Bronchial epithelial cell (primary cell): ENCODE data around the gene OR13C8. TPM values are rescaled to one million over a fixed set of nuclear protein-coding genes. Genes with fewer than 3 reads are reported as not detected.
"Not testable (repeated sequence)": the region's sequence is repeated elsewhere in the genome, so short reads cannot be mapped to it uniquely, and the experiment has no call there.

Experiments used
- DNase-seq: peaks from one replicate; pipeline ENCODE4 v3.0.0-alpha.2; 2010; ENCODE audit warnings: low read depth
- FAIRE-seq: peaks from 2 replicates; lab custom pipeline; 2011; peaks lifted over from hg19 to GRCh38; lab: Jason Lieb, UNC
- H3K27me3 ChIP-seq: 2 replicates; pipeline ENCODE4 v1.5.1; 2011; ENCODE audit warnings: low read length; ENCODE audit not compliant: control insufficient read depth, insufficient read depth
- H3K36me3 ChIP-seq: 2 replicates; pipeline ENCODE4 v1.5.1; 2011; ENCODE audit warnings: low read length; ENCODE audit not compliant: control insufficient read depth, insufficient read depth
- H3K4me3 ChIP-seq: 2 replicates; pipeline ENCODE4 v1.5.1; 2011; ENCODE audit warnings: mild to moderate bottlenecking, low read depth, low read length, control low read depth
- total RNA-seq: library from RNA; depleted of rRNA; stranded (reverse); fragments of >200 nt; gene quantifications from 2 replicates; pipeline ENCODE4 v1.2.1, GENCODE V29; 2014
- TF ChIP-seq, protein P1 (sequence below): IDR thresholded peaks from 2 replicates; pipeline ENCODE4 v1.5.1; 2011; ENCODE audit warnings: mild to moderate bottlenecking, moderate library complexity, low read length, control low read depth, inconsistent platforms; ENCODE audit not compliant: insufficient read depth, severe bottlenecking

The OR13C8 gene
- total RNA-seq = not detected in 2 replicates

GRCh38 chr9:104568868-104569267 lies at the start of gene OR13C8:
OR13C8 (plus strand) TSS chr9:104569168; CDS start chr9:104569168, 0 bp downstream.
- Histone ChIP-seq H3K4me3 (no peak within 1 kb of the TSS), H3K27me3 (no peaks in the 10 kb centered on the region), H3K36me3 (no peaks in the 10 kb centered on the region)
- FAIRE-seq (no peak), DNase-seq (no peak)
- TF ChIP-seq, protein P1, sequence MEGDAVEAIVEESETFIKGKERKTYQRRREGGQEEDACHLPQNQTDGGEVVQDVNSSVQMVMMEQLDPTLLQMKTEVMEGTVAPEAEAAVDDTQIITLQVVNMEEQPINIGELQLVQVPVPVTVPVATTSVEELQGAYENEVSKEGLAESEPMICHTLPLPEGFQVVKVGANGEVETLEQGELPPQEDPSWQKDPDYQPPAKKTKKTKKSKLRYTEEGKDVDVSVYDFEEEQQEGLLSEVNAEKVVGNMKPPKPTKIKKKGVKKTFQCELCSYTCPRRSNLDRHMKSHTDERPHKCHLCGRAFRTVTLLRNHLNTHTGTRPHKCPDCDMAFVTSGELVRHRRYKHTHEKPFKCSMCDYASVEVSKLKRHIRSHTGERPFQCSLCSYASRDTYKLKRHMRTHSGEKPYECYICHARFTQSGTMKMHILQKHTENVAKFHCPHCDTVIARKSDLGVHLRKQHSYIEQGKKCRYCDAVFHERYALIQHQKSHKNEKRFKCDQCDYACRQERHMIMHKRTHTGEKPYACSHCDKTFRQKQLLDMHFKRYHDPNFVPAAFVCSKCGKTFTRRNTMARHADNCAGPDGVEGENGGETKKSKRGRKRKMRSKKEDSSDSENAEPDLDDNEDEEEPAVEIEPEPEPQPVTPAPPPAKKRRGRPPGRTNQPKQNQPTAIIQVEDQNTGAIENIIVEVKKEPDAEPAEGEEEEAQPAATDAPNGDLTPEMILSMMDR = no peak

- FAIRE-seq, H3K36me3 ChIP-seq, H3K27me3 ChIP-seq, DNase-seq, H3K4me3 ChIP-seq: not testable (repeated sequence)
Observed at GRCh38 chr9:104520241-104520640, 48.7 kb upstream of the OR13C8 start.

GRCh38 chr9:104527109-104527508 lies 41.9 kb upstream of the OR13C8 start, which contains the start of gene OR13C4:
OR13C4 (minus strand) TSS chr9:104527209; CDS start chr9:104527209, 0 bp downstream.
- Histone ChIP-seq H3K36me3 (no peaks in the 10 kb centered on the region), H3K4me3 (no peak within 1 kb of the TSS), H3K27me3 (no peaks in the 10 kb centered on the region)
- DNase-seq = no peak
- TF ChIP-seq, protein P1 = no peak
- no peak for FAIRE-seq

DNA sequence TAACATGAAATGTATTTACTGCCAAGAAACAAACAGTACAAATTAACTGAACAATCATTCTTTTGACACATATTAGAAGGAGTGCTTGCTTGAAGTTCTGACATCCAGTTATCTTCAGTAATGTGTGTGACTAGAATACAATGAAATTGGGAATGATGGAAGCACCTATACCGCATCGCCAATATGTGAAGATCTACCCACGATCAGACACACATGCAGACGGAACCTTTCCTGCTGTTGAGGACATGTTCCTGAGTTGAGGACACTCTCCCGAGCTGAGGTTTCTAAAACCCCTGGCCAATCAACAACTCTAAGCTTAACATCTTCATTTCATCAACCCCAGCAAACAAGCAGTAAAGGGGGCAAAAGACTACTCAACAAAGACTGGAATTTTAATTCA lies 32.2 kb upstream of the OR13C8 start, which contains the start of gene OR13C3:
Gene OR13C3 (minus strand): TSS at position 101 of the 400 bp plus-strand sequence. CDS start 133 bp downstream, outside the sequence.
- TF ChIP-seq, protein P1 = no peak
- no peak for DNase-seq
- H3K36me3 ChIP-seq = no peaks in the 10 kb centered on the region
- no peak for FAIRE-seq
- H3K27me3 ChIP-seq = no peaks in the 10 kb centered on the region
- no peak within 1 kb of the TSS for H3K4me3 ChIP-seq

GRCh38 chr9:104539275-104539674 lies 29.7 kb upstream of the OR13C8 start:
- DNase-seq = no peak
- no peak for FAIRE-seq
- H3K27me3 ChIP-seq = no peaks in the 10 kb centered on the region
- TF ChIP-seq, protein P1 = no peak
- no peak overlapping the region for H3K4me3 ChIP-seq
- no peaks in the 10 kb centered on the region for H3K36me3 ChIP-seq

DNA sequence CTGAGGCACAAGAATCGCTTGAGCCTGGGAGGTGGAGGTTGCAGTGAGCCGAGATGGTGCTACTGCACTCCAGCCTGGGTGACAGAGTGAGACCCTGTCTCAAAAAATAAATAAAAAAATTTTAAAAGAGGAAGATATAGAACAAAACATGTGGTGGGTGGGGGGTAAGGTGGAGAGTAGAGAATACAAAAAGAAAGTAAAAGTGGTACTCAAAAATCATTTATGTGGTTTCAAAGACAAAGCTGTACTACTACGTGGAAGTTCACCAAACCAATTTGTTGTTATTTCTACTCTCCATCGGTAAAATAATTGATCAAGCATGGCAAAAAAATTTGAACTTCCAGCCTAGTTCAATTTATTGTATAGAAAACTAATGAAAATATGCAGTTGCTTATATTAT lies 24.3 kb upstream of the OR13C8 start:
- Histone ChIP-seq H3K27me3 (no peaks in the 10 kb centered on the region), H3K4me3 (no peak overlapping the region), H3K36me3 (no peaks in the 10 kb centered on the region)
- TF ChIP-seq, protein P1 = no peak
- FAIRE-seq (no peak), DNase-seq (no peak)
